Natural killer cell (primary cell): ENCODE data around the gene PRKAG2. TPM values are rescaled to one million over a fixed set of nuclear protein-coding genes. Genes with fewer than 3 reads are reported as not detected.

Source experiments
- ATAC-seq, 3 donors: fragments of 150-1000 bp in 2 of 3; fragments of 200-7000 bp in 1 of 3; cut with Tn5 transposase; 1 replicate in 1 of 3; 2 replicates in 2 of 3; pipeline ENCODE4 v1.10.0; 2021; ENCODE audit warnings: mild to moderate bottlenecking in 2 of 3, moderate library complexity in 2 of 3
- DNase-seq, 2 donors: peaks; one replicate each; pipeline versions ENCODE4 v3.0.0 to v3.0.0-alpha.2; 2013 to 2021; ENCODE audit warnings: mixed read lengths in 1 of 2
- H3K27ac ChIP-seq: one replicate; pipeline ENCODE4 v1.5.1; 2013; ENCODE audit warnings: mild to moderate bottlenecking, low read length
- H3K27me3 ChIP-seq: one replicate; pipeline ENCODE4 v1.6.1; 2013; ENCODE audit warnings: low read length; ENCODE audit not compliant: control insufficient read depth, insufficient read depth
- H3K36me3 ChIP-seq: one replicate; pipeline ENCODE4 v1.6.1; 2013; ENCODE audit warnings: low read length; ENCODE audit not compliant: control insufficient read depth, insufficient read depth
- H3K4me1 ChIP-seq: one replicate; pipeline ENCODE4 v1.6.1; 2013; ENCODE audit warnings: low read length; ENCODE audit not compliant: control insufficient read depth, insufficient read depth
- H3K4me3 ChIP-seq: one replicate; pipeline ENCODE4 v1.5.1; 2013; ENCODE audit warnings: low read length
- H3K9me3 ChIP-seq: one replicate; pipeline ENCODE4 v1.6.1; 2013; ENCODE audit warnings: low read length; ENCODE audit not compliant: control insufficient read depth, insufficient read depth
- H3K27ac Mint-ChIP-seq, 2 donors: one replicate each; pipeline ENCODE4 v1.8.0; 2022; ENCODE audit warnings: mild to moderate bottlenecking in 2 of 2, mixed read lengths in 2 of 2, moderate library complexity in 1 of 2
- H3K27me3 Mint-ChIP-seq, 2 donors: one replicate each; pipeline ENCODE4 v1.8.0; 2022; ENCODE audit warnings: low read depth in 2 of 2, mixed read lengths in 2 of 2
- H3K36me3 Mint-ChIP-seq: one replicate; pipeline ENCODE4 v1.8.0; 2022; ENCODE audit warnings: mixed read lengths
- H3K4me1 Mint-ChIP-seq, 2 donors: one replicate each; pipeline ENCODE4 v1.8.0; 2022; ENCODE audit warnings: mixed read lengths in 2 of 2
- H3K4me3 Mint-ChIP-seq: one replicate; pipeline ENCODE4 v1.8.0; 2022; ENCODE audit warnings: mild to moderate bottlenecking, moderate library complexity, mixed read lengths
- H3K9me3 Mint-ChIP-seq, 2 donors: one replicate each; pipeline ENCODE4 v1.8.0; 2022; ENCODE audit warnings: mixed read lengths in 2 of 2
- CTCF ChIP-seq: fragments of 200-600 bp; IDR thresholded peaks from one replicate; pipeline ENCODE4 v1.8.0; 2022; ENCODE audit warnings: antibody characterized with exemption
- WGBS: methylation state at CpG from one replicate; pipeline ENCODE4 v1.1.7; 2013; ENCODE audit warnings: missing lambda C conversion rate; ENCODE audit not compliant: insufficient coverage; 5-methylcytosine and 5-hydroxymethylcytosine counted together
- intact Hi-C: fragments of 100-400 bp; cut with micrococcal nuclease; formaldehyde crosslinking; loops from one replicate; pipeline ENCODE4 v1.14.2; 2022
- total RNA-seq, 4 donors: library from RNA; stranded (reverse); fragments of 120-200 nt in 1 of 4; gene quantifications; one replicate each; pipeline versions ENCODE4 v1.2.3 to v1.2.4, GENCODE V29; 2013 to 2022

PRKAG2 gene
- total RNA-seq, 3 donors from 2014 or later (not counting 1 experiment from before 2014, with no cell fraction given), result 42.6 to 66.5 (median 64.4) TPM

- H3K36me3 ChIP-seq, result peaks cover 3% of the 10 kb centered on the region
- no peaks in the 10 kb centered on the region for H3K36me3 Mint-ChIP-seq
- WGBS, result 94% methylated on average over 21 of the region's 21 CpGs
- no peak overlapping the region for H3K27ac ChIP-seq
- ATAC-seq, result no peak
- no peak for DNase-seq
- H3K27me3 Mint-ChIP-seq, result no peaks in the 10 kb centered on the region
- no peak overlapping the region for H3K27ac Mint-ChIP-seq
- no peaks in the 10 kb centered on the region for H3K9me3 ChIP-seq
- H3K27me3 ChIP-seq, result no peaks in the 10 kb centered on the region
- no peaks in the 10 kb centered on the region for H3K4me1 ChIP-seq
- no peaks in the 10 kb centered on the region for H3K9me3 Mint-ChIP-seq
- no peak overlapping the region for H3K4me3 ChIP-seq
- H3K4me1 Mint-ChIP-seq, result peaks cover 11 to 19% of the 10 kb centered on the region in 2 donors
- no peak for TF ChIP-seq CTCF
- H3K4me3 Mint-ChIP-seq, result no peak overlapping the region
- intact Hi-C loops, result no loop called here
Measured at GRCh38 chr7:151862606-151863381, 14.1 kb downstream of the PRKAG2 start.

- Mint-ChIP-seq H3K27ac (no peak overlapping the region), H3K4me1 (peaks cover 8 to 13% of the 10 kb centered on the region in 2 donors), H3K36me3 (no peaks in the 10 kb centered on the region), H3K9me3 (no peaks in the 10 kb centered on the region), H3K4me3 (no peak overlapping the region), H3K27me3 (no peaks in the 10 kb centered on the region)
- DNase-seq (no peak), ATAC-seq (no peak)
- Histone ChIP-seq H3K9me3 (no peaks in the 10 kb centered on the region), H3K4me1 (no peaks in the 10 kb centered on the region), H3K27ac (no peak overlapping the region), H3K4me3 (no peak overlapping the region), H3K36me3 (peaks cover 3% of the 10 kb centered on the region), H3K27me3 (no peaks in the 10 kb centered on the region)
- intact Hi-C loops, result no loop called here
- 95% methylated on average over 9 of the region's 9 CpGs for WGBS
- no peak for TF ChIP-seq CTCF
Measured at GRCh38 chr7:151861881-151862280, 15.0 kb downstream of the PRKAG2 start.

GRCh38 chr7:151860771-151861170 is 16.1 kb downstream of the PRKAG2 start:
- peaks cover 3% of the 10 kb centered on the region for H3K36me3 ChIP-seq
- no peaks in the 10 kb centered on the region for H3K27me3 ChIP-seq
- no peaks in the 10 kb centered on the region for H3K9me3 ChIP-seq
- H3K4me3 Mint-ChIP-seq, result no peak overlapping the region
- H3K27me3 Mint-ChIP-seq, result no peaks in the 10 kb centered on the region
- no peaks in the 10 kb centered on the region for H3K9me3 Mint-ChIP-seq
- H3K27ac Mint-ChIP-seq, result no peak overlapping the region
- 94% methylated on average over 5 of the region's 5 CpGs for WGBS
- ATAC-seq, result no peak
- no peak overlapping the region for H3K4me3 ChIP-seq
- intact Hi-C loops, result no loop called here
- H3K4me1 Mint-ChIP-seq, result peaks cover 13 to 17% of the 10 kb centered on the region in 2 donors
- peaks cover 8% of the 10 kb centered on the region for H3K4me1 ChIP-seq
- no peak for TF ChIP-seq CTCF
- no peak overlapping the region for H3K27ac ChIP-seq
- DNase-seq, result no peak
- no peaks in the 10 kb centered on the region for H3K36me3 Mint-ChIP-seq
